Rectal smooth muscle tissue (tissue), 1 donor: Measurements from ENCODE around the gene IL4R.
"Not testable (repeated sequence)": the region's sequence is repeated elsewhere in the genome, so short reads cannot be mapped to it uniquely, and the experiment has no call there.

Experiments
- H3K27ac ChIP-seq: one replicate; pipeline ENCODE4 v1.7.0; 2013; ENCODE audit warnings: low read depth, low read length, inconsistent platforms
- H3K27me3 ChIP-seq: one replicate; pipeline ENCODE4 v1.7.0; 2013; ENCODE audit warnings: low read length; ENCODE audit not compliant: control insufficient read depth, insufficient read depth
- H3K36me3 ChIP-seq: one replicate; pipeline ENCODE4 v1.7.0; 2013; ENCODE audit warnings: low read length; ENCODE audit not compliant: control insufficient read depth, insufficient read depth
- H3K4me1 ChIP-seq: one replicate; pipeline ENCODE4 v1.7.0; 2013; ENCODE audit warnings: low read length; ENCODE audit not compliant: control insufficient read depth, insufficient read depth
- H3K4me3 ChIP-seq: one replicate; pipeline ENCODE4 v1.7.0; 2013; ENCODE audit warnings: low read length
- H3K9ac ChIP-seq: one replicate; pipeline ENCODE4 v1.7.0; 2013; ENCODE audit warnings: low read length

IL4R gene

DNA sequence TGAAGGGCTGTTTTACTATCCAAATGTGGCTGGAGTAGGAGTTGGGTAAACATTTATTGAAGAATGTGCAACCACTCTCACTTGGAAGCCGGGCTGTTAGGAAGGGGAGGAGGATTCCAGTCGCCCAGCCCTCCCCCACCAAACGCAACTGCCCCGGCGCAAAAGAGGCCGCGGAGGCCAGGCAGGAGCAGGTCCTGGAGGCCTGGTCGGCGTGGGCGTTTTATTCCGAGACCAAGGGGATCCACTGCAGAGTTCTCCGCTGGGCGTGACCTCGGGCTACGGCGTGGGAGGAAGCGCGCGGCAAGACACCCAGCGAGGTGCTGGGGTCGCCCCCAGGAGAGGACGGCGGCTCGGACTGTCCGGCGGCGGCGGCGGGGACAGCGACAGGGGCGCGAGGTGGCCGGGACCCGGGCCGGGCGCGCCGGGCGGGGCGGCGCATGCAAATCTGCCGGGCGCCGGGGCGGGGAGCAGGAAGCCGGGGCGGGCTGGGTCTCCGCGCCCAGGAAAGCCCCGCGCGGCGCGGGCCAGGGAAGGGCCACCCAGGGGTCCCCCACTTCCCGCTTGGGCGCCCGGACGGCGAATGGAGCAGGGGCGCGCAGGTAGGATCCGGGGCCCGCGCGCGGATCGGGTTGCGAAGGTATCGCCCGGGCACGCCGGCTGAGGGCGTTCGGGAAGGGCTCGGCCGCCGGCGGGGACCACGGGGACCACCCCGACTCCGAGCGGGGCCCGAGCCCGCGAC lies at the start of gene IL4R:
TSS of gene IL4R (plus strand) at position 553 of the 739 bp plus-strand sequence. CDS start 26,230 bp downstream, outside the sequence.
- H3K4me1 ChIP-seq: peaks cover 20% of the 10 kb centered on the region
- no peaks in the 10 kb centered on the region for H3K27me3 ChIP-seq

DNA sequence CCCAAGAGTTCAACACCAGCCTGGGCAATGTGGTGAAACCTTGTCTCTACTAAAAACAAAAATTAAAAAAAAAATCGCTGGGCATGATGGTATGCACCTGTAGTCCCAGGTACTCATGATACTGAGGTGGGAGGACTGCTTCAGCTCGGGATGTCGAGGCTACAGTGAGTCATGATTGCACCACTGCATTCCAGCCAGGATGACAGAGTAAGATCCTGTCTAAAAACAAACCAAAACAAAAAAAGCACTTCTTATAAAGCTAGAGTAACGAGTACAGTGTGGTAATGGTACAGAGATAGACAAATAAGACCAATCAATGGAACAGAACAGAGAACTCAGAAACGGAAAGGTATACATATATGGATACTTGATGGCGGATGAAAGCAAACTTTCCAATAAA lies 49.6 kb upstream of the IL4R start:
- no peak overlapping the region for H3K4me3 ChIP-seq
- H3K9ac ChIP-seq: no peak overlapping the region
- H3K27ac ChIP-seq: no peak overlapping the region
- H3K4me1 ChIP-seq: no peaks in the 10 kb centered on the region
- H3K36me3 ChIP-seq: no peaks in the 10 kb centered on the region
- no peaks in the 10 kb centered on the region for H3K27me3 ChIP-seq

More for the DNA sequence above, at the start of gene IL4R:
- Histone ChIP-seq H3K36me3 (no peaks in the 10 kb centered on the region), H3K4me3 (peak within 1 kb of the TSS; percentile 90), H3K9ac (peak within 1 kb of the TSS; percentile 88), H3K27ac (peak within 1 kb of the TSS; percentile 97)

DNA sequence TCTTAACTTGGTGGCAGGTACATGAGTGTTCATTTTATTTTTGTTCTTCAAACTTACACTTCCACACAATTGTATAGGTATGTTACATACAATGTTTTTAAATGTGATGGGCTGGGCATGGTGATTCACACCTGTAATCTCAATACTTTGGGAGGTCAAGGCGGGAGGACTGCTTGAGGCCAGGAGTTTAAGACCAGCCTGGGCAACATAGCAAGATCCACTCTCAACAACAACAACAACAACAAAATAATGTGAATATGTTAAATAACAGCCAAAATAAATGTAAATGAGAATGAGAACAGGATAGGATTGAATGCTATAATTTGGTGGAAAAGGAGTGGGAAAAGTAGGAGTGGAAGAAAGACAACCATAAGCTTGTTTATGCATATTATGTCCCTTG lies 47.8 kb upstream of the IL4R start:
- Histone ChIP-seq H3K4me1 (no peaks in the 10 kb centered on the region), H3K9ac (no peak overlapping the region), H3K4me3 (no peak overlapping the region), H3K36me3 (no peaks in the 10 kb centered on the region), H3K27me3 (no peaks in the 10 kb centered on the region), H3K27ac (no peak overlapping the region)

GRCh38 chr16:27267037-27267677 lies 46.6 kb upstream of the IL4R start:
- H3K36me3 ChIP-seq: no peaks in the 10 kb centered on the region
- H3K4me3 ChIP-seq: no peak overlapping the region
- H3K27ac ChIP-seq: no peak overlapping the region
- H3K9ac ChIP-seq: no peak overlapping the region
- H3K4me1 ChIP-seq: no peaks in the 10 kb centered on the region
- H3K27me3 ChIP-seq: no peaks in the 10 kb centered on the region

- peak within 1 kb of the TSS; percentile 76 for H3K27ac ChIP-seq
- no peaks in the 10 kb centered on the region for H3K36me3 ChIP-seq
- H3K9ac ChIP-seq: peak within 1 kb of the TSS; percentile 59
- H3K27me3 ChIP-seq: no peaks in the 10 kb centered on the region
- H3K4me1 ChIP-seq: no peaks in the 10 kb centered on the region
- peak within 1 kb of the TSS; percentile 81 for H3K4me3 ChIP-seq
Measured at GRCh38 chr16:27268376-27269299, 45.1 kb upstream of the IL4R start, which contains the start of gene NSMCE1. NSMCE1 (minus strand) TSS chr16:27268772; CDS start chr16:27257570, 11,202 bp downstream.

- H3K36me3 ChIP-seq: no peaks in the 10 kb centered on the region
- no peaks in the 10 kb centered on the region for H3K4me1 ChIP-seq
- H3K27ac ChIP-seq: no peak overlapping the region
- H3K9ac ChIP-seq: no peak overlapping the region
- H3K27me3 ChIP-seq: no peaks in the 10 kb centered on the region
- peak overlapping the region; percentile 81 for H3K4me3 ChIP-seq
Measured at GRCh38 chr16:27269300-27270150, 44.2 kb upstream of the IL4R start.

GRCh38 chr16:27270349-27270748 lies 43.4 kb upstream of the IL4R start:
- no peaks in the 10 kb centered on the region for H3K27me3 ChIP-seq
- H3K4me3 ChIP-seq: no peak overlapping the region
- no peaks in the 10 kb centered on the region for H3K36me3 ChIP-seq
- no peak overlapping the region for H3K9ac ChIP-seq
- H3K4me1 ChIP-seq: no peaks in the 10 kb centered on the region
- H3K27ac ChIP-seq: no peak overlapping the region

GRCh38 chr16:27272076-27272475 lies 41.7 kb upstream of the IL4R start:
- Histone ChIP-seq H3K36me3 (no peaks in the 10 kb centered on the region), H3K4me1 (no peaks in the 10 kb centered on the region), H3K27ac (no peak overlapping the region), H3K9ac (no peak overlapping the region), H3K27me3 (no peaks in the 10 kb centered on the region), H3K4me3 (no peak overlapping the region)

- not testable (repeated sequence) for H3K9ac ChIP-seq, H3K4me3 ChIP-seq, H3K27me3 ChIP-seq, H3K4me1 ChIP-seq, H3K36me3 ChIP-seq, H3K27ac ChIP-seq
Measured at GRCh38 chr16:27272697-27273096, 41.1 kb upstream of the IL4R start.

DNA sequence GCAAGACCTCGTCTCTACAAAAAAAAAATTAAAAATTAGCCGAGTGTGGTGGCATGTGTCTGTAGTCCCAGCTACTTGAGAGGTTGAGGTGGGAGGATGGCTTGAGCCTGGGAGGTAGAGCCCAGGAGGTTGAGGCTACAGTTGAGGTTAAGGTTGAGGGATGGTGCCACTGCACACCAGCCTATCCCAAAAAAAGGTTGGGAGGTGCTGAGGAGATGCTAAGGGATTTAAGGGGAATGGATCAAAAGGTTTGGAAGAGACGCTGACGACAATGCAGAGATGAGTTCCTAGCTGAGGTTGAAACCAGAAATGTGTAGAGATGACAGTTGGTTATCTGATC lies 40.5 kb upstream of the IL4R start:
- H3K27ac ChIP-seq: no peak overlapping the region
- H3K27me3 ChIP-seq: no peaks in the 10 kb centered on the region
- H3K4me3 ChIP-seq: no peak overlapping the region
- H3K4me1 ChIP-seq: no peaks in the 10 kb centered on the region
- no peak overlapping the region for H3K9ac ChIP-seq
- no peaks in the 10 kb centered on the region for H3K36me3 ChIP-seq

DNA sequence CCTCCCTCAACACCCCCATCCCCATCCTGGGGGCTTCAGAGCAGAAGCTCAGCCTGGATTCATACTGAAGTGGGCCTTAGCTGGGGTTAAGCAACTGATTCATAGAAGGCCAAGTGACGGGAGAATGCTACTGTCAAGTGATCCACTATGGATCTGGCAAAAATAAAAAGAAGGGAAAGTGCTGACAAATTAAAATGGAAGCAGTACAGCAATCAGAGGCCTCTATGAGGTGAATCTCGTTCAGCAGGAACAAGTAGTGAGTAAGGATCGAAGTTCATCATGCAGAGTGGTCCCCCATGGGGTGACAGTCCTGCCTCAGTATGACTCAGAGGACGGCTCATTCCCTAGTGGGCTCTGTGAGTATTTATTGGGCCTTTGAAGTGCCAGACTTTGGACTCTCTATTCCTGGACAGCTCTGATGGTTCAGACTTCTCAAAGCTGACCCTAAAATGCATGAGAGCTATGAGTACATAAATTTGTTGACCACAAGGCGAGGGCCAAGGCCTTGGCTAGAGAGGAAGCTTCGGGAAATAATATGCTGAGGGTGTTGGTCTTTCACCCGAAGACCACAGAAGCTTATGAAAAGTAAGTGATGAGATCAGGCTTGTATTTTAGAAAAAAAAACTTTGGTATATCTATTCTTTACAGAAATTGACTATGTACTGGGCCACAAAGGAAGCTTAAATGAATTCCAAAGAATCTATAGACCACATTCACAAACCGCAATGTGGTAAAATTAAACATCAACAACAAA lies 39.9 kb upstream of the IL4R start:
- Histone ChIP-seq H3K36me3 (no peaks in the 10 kb centered on the region), H3K4me1 (no peaks in the 10 kb centered on the region), H3K4me3 (no peak overlapping the region), H3K27me3 (no peaks in the 10 kb centered on the region), H3K9ac (no peak overlapping the region), H3K27ac (no peak overlapping the region)
